ENCODE results near the gene ABHD18.
A peak's percentile ranks its signal among the peaks of the same experiment; 100 is the strongest.
"Not testable (repeated sequence)": the region's sequence is repeated elsewhere in the genome, so short reads cannot be mapped to it uniquely, and the experiment has no call there.

ABHD18 gene

DNA sequence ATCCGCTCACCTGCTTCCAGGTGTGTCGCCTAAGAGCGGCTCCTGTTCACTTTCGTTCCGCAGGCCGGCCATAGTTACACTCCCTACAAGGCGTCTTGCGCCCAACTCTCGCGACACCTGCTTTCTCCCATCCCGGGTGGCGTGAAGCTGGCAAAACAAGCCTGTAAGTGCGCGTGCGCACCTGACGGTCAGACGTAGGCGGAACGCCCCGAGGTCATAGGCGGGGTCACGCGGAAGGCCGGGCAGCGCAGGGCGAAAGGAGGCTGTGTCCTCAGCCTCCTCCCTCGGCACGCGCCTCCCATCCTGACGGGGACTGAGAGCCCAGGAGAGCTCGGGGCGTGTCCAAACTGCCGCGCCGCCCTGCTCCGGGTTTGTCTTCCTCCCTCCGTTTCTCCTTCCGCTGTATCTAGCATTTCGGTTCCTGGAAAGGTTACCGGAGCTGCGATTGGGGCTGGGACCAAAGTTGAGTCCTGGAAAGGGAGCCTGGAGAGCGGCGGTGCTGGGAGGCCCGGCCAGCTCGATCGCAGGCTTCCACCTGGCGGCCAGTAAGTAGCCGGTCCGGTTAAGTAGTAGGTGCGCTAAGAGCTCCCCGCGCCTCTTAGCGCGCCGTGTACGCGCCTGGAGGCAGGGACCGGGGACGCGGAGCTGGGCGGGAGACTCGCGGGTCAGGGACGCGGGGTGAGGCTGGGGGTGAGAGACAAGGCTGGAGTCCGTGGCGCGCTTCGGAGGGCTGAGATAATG lies at the start of gene ABHD18, which contains the start of gene MFSD8:
Gene ABHD18 (plus strand): TSS at position 345 of the 741 bp plus-strand sequence. CDS start 17,550 bp downstream, outside the sequence.
Gene MFSD8 (minus strand): TSS at position 112 of the 741 bp plus-strand sequence. CDS start 40 bp downstream, at position 72.
- peak; percentile 99 for DNase-seq

- no peak for DNase-seq
These were observed 48.7 kb upstream of the ABHD18 start for GRCh38 chr4:127916512-127916911.

- no peak for DNase-seq
These were observed 48.1 kb upstream of the ABHD18 start for GRCh38 chr4:127917151-127917550.

GRCh38 chr4:127920521-127920920 lies 44.7 kb upstream of the ABHD18 start:
- no peak for DNase-seq

DNA sequence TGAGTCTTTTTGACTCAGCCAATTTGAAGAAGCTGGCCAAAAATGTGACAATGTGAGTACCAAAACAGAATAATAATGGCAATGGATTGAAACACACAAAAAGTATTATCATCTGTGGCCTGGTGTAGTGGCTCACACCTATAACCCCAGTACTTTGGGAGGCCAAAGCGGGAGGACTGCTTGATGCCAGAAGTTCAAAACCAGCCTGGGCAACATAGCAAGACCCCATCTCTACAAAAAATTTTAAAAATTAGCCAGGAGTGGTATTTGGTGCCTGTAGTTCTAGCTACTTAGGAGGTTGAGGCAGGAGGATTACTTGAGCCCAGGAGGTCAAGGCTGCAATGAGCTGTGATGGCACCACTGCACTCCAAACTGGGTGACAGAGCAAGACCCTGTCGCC lies 43.0 kb upstream of the ABHD18 start:
- DNase-seq, result no peak

GRCh38 chr4:127925720-127926119 lies 39.5 kb upstream of the ABHD18 start:
- not testable (repeated sequence) for DNase-seq

DNA sequence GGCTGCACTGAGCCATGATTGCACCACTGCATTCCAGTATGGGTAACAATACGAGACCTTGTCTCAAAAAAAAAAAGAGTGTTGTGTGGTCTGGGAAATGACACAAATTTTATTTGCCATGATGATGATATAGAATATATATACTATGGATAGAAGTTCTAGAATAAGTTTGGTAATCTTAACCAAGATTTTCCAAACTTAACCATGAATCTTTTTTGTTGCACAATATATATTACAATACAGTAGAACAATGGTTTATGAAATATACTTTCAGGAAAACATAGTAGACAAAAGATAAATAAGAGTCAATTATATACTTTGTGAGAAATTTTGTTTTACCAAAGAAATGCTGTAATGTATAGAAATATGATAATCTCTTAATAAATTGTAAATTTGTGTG lies 35.0 kb upstream of the ABHD18 start:
- DNase-seq, result no peak

- not testable (repeated sequence) for DNase-seq
These were observed 33.4 kb upstream of the ABHD18 start for GRCh38 chr4:127931836-127932235.

DNA sequence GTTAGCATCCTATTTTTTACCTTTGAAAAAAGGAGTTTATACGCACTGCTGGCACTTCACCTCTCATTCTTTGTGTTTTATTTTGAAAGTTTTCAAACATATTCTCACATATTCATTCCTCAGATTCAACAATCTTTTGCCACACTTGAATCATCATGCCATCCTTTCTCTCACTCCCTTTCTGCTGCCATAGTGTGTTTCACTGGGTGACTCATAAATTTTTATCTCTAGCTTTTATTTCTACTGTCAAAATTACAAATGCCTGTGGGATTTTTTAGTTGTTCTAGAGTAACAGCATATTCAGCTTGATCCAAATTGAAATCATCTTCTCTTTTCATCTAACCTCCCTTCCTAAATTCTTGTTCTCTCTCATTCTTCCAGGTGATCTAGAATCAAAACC lies 28.2 kb upstream of the ABHD18 start:
- no peak for DNase-seq

DNA sequence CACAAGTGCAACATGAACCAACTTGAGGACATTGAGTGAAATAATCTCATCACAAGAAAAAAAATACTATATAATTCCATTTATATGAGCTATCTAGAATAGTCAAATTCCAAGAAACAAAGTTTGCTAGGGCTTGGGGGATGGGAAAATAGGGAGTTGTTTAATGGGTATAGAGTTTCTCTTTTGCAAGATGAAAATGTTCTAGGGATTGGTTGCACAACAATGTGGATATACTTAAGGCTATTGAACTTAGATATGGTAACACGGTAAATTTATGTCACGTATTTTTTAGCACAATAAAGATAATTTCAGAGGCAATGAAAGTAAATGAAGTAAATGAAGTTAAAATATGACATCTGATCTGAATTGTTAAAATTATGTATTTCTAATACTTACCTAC lies 8.1 kb upstream of the ABHD18 start:
- no peak for DNase-seq

DNA sequence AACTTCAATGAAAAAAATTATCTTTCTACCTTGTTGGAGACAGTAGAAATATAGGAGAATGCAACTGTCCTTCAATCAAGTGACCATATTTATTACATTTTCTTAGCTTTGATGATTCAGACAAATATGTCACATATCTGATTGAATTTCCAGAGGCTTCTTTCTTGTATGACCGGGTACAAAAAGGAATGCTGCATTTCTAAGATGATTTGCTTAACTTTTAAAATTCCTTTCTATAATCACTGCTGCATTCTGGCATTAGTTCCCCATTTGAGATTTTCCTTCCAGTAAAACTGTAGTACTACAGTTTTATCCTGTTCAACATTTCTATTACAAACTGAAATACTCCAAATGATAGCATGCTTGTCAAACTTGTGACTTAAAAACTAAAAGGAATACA lies 5.4 kb upstream of the ABHD18 start:
- DNase-seq, result no peak

GRCh38 chr4:127963633-127964398 lies 1.4 kb upstream of the ABHD18 start:
- peak; percentile 44 for DNase-seq

DNA sequence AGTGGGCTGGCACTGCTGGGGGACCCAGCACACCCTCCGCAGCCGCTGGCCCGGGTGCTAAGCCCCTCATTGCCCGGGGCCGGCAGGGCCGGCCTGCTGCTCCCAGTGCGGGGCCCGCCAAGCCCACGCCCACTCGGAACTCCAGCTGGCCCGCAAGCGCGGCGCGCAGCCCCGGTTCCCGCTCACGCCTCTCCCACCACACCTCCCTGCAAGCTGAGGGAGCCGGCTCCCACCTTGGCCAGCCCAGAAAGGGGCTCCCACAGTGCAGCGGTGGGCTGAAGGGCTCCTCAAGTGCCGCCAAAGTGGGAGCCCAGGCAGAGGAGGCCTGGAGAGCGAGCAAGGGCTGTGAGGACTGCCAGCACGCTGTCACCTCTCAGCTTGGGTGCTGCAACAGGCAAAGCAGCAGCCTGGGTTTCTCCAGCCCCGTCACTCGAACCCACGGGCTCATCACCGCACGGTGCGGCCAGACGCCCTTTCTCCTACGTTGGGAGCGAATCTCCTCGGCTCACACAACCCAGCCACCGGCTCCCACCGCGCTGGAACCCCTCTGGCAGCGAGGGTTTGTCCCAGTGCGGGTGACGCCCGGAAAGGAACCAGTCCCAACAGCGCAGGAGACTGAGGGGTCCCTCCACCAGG lies 662 bp upstream of the ABHD18 start:
- DNase-seq, result not testable (repeated sequence)

DNA sequence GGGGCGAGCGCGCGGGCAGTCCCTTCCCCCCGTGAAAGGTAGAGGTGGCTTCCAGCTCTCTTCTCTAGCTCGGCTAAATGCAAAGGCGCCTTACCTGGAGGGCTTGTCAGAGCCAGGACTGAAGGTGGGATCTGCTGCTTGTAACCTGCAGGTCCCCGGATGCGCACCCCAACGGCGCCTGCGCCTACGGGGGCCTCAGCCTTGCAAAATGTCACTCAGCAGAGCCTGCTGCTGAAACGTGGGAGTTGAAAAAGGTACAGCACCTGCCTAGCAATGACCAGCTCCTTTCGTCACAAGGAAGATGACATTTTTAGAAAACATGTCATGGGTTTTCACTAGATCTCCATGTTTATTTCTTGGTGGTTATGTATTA lies 583 bp downstream of the ABHD18 start:
- DNase-seq, result peak; percentile 27

DNA sequence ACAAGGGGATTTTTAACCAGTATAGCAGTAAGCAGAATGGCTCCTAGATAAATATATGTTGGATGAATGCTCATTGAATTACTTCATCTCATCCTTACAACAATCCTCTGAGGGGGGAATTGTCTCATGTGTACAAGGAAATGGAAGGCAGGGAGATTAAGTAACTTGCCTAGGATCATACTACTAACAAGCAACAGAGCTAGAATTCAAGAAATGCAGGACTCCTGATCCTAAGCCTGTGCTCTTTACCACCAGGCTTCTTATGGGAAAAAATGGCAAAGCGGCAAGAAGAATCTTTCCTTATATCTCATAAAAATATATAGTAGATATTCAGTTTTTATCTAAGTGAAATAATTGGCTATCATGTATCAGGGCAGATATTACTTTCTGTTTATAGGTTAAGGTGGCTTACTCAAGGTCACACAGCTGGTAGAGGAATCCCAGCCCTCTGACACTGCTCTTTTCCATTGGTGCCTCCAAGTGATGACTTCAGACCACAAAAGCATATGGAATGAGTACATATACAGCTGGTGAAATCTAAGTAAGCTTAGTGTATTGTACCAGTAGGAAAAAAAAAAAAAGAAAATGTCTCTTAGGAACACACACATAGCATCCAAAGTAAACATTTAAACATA lies 2.1 kb downstream of the ABHD18 start:
- no peak for DNase-seq

DNA sequence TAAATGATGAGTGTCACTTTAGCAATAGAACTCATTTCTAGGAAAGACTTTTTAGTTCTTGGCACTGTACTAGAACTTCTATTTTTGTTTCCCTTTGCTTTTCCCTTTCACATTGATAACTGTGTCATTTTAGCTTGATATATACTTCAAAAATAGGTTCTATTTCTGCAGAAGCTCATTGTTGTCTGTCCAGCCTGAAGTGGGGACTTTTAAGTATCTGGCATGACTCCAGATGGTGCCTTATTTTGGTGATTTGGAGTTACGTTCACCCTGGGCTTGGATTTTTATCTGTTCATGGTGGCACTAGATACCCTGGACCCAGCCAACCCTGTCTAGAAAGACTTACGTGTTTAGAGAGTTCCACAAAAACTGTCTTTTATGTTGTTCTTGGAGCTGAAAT lies 3.4 kb downstream of the ABHD18 start:
- no peak for DNase-seq

- DNase-seq, result not testable (repeated sequence)
These were observed 5.7 kb downstream of the ABHD18 start for GRCh38 chr4:127970925-127971324.

DNA sequence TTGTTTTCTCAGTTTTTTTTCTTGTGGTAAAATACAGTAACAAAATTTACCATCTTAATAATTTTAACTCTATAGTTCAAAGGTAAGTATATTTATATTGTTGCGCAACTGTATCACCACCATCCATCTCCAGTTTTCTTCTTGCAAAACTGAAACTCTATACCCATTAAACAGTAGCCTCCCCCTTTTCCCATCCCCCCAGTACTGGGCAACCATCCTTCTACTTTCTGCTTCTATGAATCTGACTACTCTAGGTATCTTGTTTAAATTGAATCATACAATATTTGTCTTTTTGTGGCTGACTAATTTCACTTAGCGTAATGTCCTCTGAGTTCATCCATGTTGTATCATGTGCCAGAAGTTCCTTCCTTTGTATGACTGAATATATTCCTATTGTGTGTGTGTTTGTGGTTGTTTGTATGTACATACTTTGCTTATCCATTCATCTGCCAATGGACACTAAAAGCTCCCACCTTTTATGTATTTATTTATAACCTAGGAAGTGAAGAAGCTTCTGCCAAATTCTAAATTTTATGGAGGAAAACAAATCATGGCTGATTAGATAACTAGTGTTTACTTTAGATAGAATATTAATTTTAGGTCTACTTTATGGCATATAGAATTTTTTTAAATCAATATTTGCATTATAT lies 10.0 kb downstream of the ABHD18 start:
- DNase-seq, result peak; percentile 5

DNA sequence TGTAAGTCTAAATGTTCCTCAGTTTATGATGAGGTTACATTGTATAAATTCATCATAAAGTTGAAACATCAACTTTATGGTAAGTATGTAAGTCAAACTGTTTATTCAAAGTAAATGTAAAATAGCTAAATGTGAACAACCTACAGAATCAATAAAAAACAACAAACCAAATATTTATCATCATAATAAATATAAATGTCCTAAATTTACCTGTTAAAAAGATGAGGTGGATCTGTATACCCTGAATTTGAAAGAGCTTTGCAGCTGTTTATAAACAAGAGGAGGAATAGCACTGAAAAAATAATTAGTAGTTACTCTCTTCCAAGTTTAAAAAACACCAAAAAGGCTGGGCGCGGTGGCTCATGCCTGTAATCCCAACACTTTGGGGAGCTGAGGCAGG lies 13.7 kb downstream of the ABHD18 start:
- DNase-seq, result no peak

GRCh38 chr4:127982445-127982844 lies 17.2 kb downstream of the ABHD18 start:
- no peak for DNase-seq

- no peak for DNase-seq
These were observed 20.8 kb downstream of the ABHD18 start for GRCh38 chr4:127985989-127986388.

DNA sequence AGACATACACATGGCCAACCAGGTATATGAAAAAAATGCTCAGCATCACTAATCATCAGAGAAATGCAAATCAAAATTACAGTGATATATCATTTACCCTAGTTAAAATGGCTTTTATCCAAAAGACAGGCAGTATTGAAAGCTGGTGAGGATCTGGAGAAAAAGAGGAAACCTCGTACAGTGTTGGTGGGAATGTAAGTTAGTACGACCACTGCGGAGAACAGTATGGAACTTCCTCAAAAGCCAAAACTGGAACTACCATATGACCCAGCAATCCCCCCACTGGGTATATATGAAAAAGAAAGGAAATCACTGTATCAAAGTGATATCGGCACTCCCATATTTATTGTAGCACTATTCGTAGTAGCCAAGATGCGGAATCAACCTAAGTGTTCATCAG lies 23.4 kb downstream of the ABHD18 start:
- peak; percentile 17 for DNase-seq

- peak; percentile 52 for DNase-seq
These were observed 27.9 kb downstream of the ABHD18 start for GRCh38 chr4:127993151-127993550.
